K562 (cell line): Measurements from ENCODE around the gene GLOD4. TPM values are rescaled to one million over a fixed set of nuclear protein-coding genes. Genes with fewer than 3 reads are reported as not detected.

Experiments used
- CTBP1 ChIP-seq: fragments of 450-650 bp; IDR thresholded peaks from 2 replicates; pipeline ENCODE4 v1.6.1; 2016; ENCODE audit warnings: borderline replicate concordance
- GABPA ChIP-seq: fragments of 200-800 bp; sonication (Bioruptor generic); conservative IDR thresholded peaks from 2 replicates; pipeline ENCODE4 v1.6.1; 2016; ENCODE audit warnings: low read depth, missing genetic modification characterization, missing compliant biosample characterization
- HMGN3 ChIP-seq: IDR thresholded peaks from 2 replicates; pipeline ENCODE4 v1.6.1; 2011; ENCODE audit warnings: borderline replicate concordance, low read depth, mild to moderate bottlenecking, mixed read lengths, low read length; ENCODE audit not compliant: insufficient read length; ENCODE audit errors: extremely low read depth
- L3MBTL2 ChIP-seq: fragments of 450-650 bp; IDR thresholded peaks from 2 replicates; pipeline ENCODE4 v1.6.1; 2016; ENCODE audit warnings: mild to moderate bottlenecking, moderate library complexity
- MEF2A ChIP-seq: IDR thresholded peaks from 2 replicates; pipeline ENCODE4 v1.6.1; 2011; ENCODE audit warnings: low read depth, mild to moderate bottlenecking, low read length, moderate library complexity; ENCODE audit not compliant: control insufficient read depth
- NONO ChIP-seq, 2 experiments: fragments of 200-400 bp in 1 of 2; fragments of 450-650 bp in 1 of 2; formaldehyde crosslinking in 1 of 2; IDR thresholded peaks; 2 replicates each; pipeline ENCODE4 v1.6.1; 2017; ENCODE audit warnings: low read depth in 2 of 2, mild to moderate bottlenecking in 2 of 2, moderate library complexity in 2 of 2, low read length in 1 of 2
- PHF20 ChIP-seq: fragments of 450-650 bp; IDR thresholded peaks from 2 replicates; pipeline ENCODE4 v1.6.1; 2018; ENCODE audit not compliant: partially characterized antibody
- POLR2G ChIP-seq: fragments of 200-400 bp; formaldehyde crosslinking; IDR thresholded peaks from 2 replicates; pipeline ENCODE4 v1.6.1; 2017; ENCODE audit warnings: low read depth, mild to moderate bottlenecking, antibody characterized with exemption, low read length, moderate library complexity
- SMAD2 ChIP-seq: fragments of 150-350 bp; IDR thresholded peaks from 2 replicates; pipeline ENCODE4 v1.6.1; 2014; ENCODE audit warnings: low read depth, mild to moderate bottlenecking, low read length
- THRB ChIP-seq: fragments of 450-650 bp; formaldehyde crosslinking; conservative IDR thresholded peaks from 2 replicates; pipeline ENCODE4 v1.4.0; 2022; ENCODE audit warnings: mild to moderate bottlenecking, missing genetic modification characterization
- UBTF ChIP-seq, 2 experiments: IDR thresholded peaks; 2 replicates each; pipeline ENCODE4 v1.6.1; 2012; ENCODE audit warnings: improper control_type of control experiment in 2 of 2, low read depth in 2 of 2, low read length in 2 of 2, borderline replicate concordance in 1 of 2
- USF2 ChIP-seq: sonication (generic); formaldehyde crosslinking; IDR thresholded peaks from 2 replicates; pipeline ENCODE4 v1.5.0; 2020; ENCODE audit warnings: missing genetic modification reagents
- ZKSCAN3 ChIP-seq: fragments of 250-450 bp; sonication (Bioruptor Pico); IDR thresholded peaks from 2 replicates; pipeline ENCODE4 v1.4.0; 2020
- ZNF24 ChIP-seq: fragments of 450-650 bp; IDR thresholded peaks from 2 replicates; pipeline ENCODE4 v1.6.1; 2016
- ZNF592 ChIP-seq: fragments of 450-650 bp; IDR thresholded peaks from 2 replicates; pipeline ENCODE4 v1.6.1; 2017; ENCODE audit warnings: antibody characterized with exemption, mild to moderate bottlenecking
- ZNF696 ChIP-seq: fragments of 250-450 bp; sonication (Bioruptor Pico); conservative IDR thresholded peaks from 2 replicates; pipeline ENCODE4 v1.4.0; 2020; ENCODE audit warnings: mild to moderate bottlenecking, moderate library complexity
- ZNF77 ChIP-seq: fragments of 250-450 bp; sonication (Bioruptor Pico); IDR thresholded peaks from 2 replicates; pipeline ENCODE4 v1.5.0; 2020
- polyA plus RNA-seq, 8 experiments: library from polyadenylated mRNA; depleted of rRNA in 4 of 8; stranded (reverse) in 5 of 8; unstranded in 3 of 8; fragments of >200 nt; fragmentation: Nextera tagmentation in 2 of 8; fragmentation: Illumina TruSeq in 1 of 8; extraction: Ambion mirVana in 2 of 8; extraction: Trizol in 1 of 8; gene quantifications; 2 replicates each; pipeline versions ENCODE4 v1.2.1 to v1.2.3, GENCODE V29; 2011 to 2014; ENCODE audit warnings: inconsistent platforms in 1 of 8, missing spikeins in 1 of 8
- total RNA-seq, 7 experiments: library from RNA; depleted of rRNA in 6 of 7; stranded (reverse); fragments of >200 nt in 6 of 7; fragmentation: Illumina TruSeq in 2 of 7; extraction: Trizol in 2 of 7; gene quantifications; 2 replicates each; pipeline versions ENCODE4 v1.2.1 to v1.2.3, GENCODE V29; 2011 to 2021; ENCODE audit warnings: low replicate concordance in 1 of 7

GLOD4 gene
- total and polyA plus RNA-seq, 9 of the 15 experiments (the other 6 are each of a cell fraction or from before 2014, with no cell fraction given) = 52.0 to 109 (median 64.9) TPM

- TF ChIP-seq UBTF (IDR thresholded peaks at IDR 0.05; ENCODE audit: borderline replicate concordance in 1 of 2, low read depth in 2 of 2, low read length in 2 of 2) (peak in 1 of 2 experiments; percentile 15; a peak in 1 of 4 replicates), NONO (IDR thresholded peaks at IDR 0.05; ENCODE audit: low read depth in 2 of 2, low read length in 1 of 2) (peak in 1 of 2 experiments; percentile 38; a peak in 1 of 4 replicates), L3MBTL2 (peak; percentile 53; the same call in 1 of the 2 replicates), SMAD2 (no peak), MEF2A (no peak), ZNF24 (no peak), ZNF77 (CRISPR knock-in tag) (no peak), ZKSCAN3 (CRISPR knock-in tag) (no peak), GABPA (peak; percentile 35; the same call in 1 of the 2 replicates), CTBP1 (peak; percentile 21; the same call in 1 of the 2 replicates), HMGN3 (peak; percentile 13), PHF20 (peak; percentile 44), THRB (CRISPR knock-in tag) (no peak), ZNF696 (no peak), ZNF592 (0 out of 2 replicates have a peak, but pooled peaks have one; percentile 16), USF2 (0 out of 2 replicates have a peak, but pooled peaks have one; percentile 19), POLR2G (peak; percentile 73)
These were observed 49.8 kb downstream of the GLOD4 start, which contains the start of gene TLCD3A (continued) for GRCh38 chr17:732067-732901.
